Neuronal stem cell (in vitro differentiated cells): ENCODE results near the gene CASP7.

Source experiments
- DNase-seq: peaks from one replicate; pipeline ENCODE4 v3.0.0-alpha.2; 2013; ENCODE audit warnings: low spot score
- H2AFZ ChIP-seq: one replicate; pipeline ENCODE4 v1.6.1; 2013; ENCODE audit warnings: mild to moderate bottlenecking, low read length, inconsistent platforms
- H2AK5ac ChIP-seq: 2 replicates; pipeline ENCODE4 v1.6.1; 2013; ENCODE audit warnings: low read depth, mild to moderate bottlenecking, inconsistent platforms, low read length, moderate library complexity, mixed read lengths
- H2BK120ac ChIP-seq: 2 replicates; pipeline ENCODE4 v1.6.1; 2013; ENCODE audit warnings: low read depth, mild to moderate bottlenecking, inconsistent platforms, low read length, moderate library complexity, mixed read lengths
- H2BK12ac ChIP-seq: one replicate; pipeline ENCODE4 v1.6.1; 2013; ENCODE audit warnings: low read length, inconsistent platforms
- H2BK15ac ChIP-seq: 2 replicates; pipeline ENCODE4 v1.6.1; 2013; ENCODE audit warnings: mild to moderate bottlenecking, low read length, inconsistent platforms, mixed read lengths
- H2BK5ac ChIP-seq: one replicate; pipeline ENCODE4 v1.6.1; 2013; ENCODE audit warnings: inconsistent platforms, mild to moderate bottlenecking, low read length, moderate library complexity
- H3K14ac ChIP-seq: one replicate; pipeline ENCODE4 v1.6.1; 2013; ENCODE audit warnings: low read length, inconsistent platforms
- H3K18ac ChIP-seq: 2 replicates; pipeline ENCODE4 v1.6.1; 2013; ENCODE audit warnings: low read length, inconsistent platforms
- H3K23ac ChIP-seq: 2 replicates; pipeline ENCODE4 v1.6.1; 2013; ENCODE audit warnings: low read depth, mild to moderate bottlenecking, mixed read lengths, low read length, inconsistent platforms; ENCODE audit not compliant: poor library complexity
- H3K27ac ChIP-seq: replicated peaks from 3 replicates; pipeline ENCODE4 v1.5.1; 2013; ENCODE audit warnings: low read length, inconsistent platforms
- H3K27me3 ChIP-seq, 3 experiments: 2 replicates each; pipeline ENCODE4 v1.6.1; 2013; ENCODE audit warnings: low read length in 3 of 3, mild to moderate bottlenecking in 2 of 3, inconsistent platforms in 1 of 3, low read depth in 1 of 3, mixed read lengths in 1 of 3, moderate library complexity in 1 of 3; ENCODE audit not compliant: control insufficient read depth in 3 of 3, insufficient read depth in 3 of 3
- H3K36me3 ChIP-seq, 2 donors: replicated peaks in 1 of 2; 2 replicates each; pipeline ENCODE4 v1.6.1; 2013; ENCODE audit warnings: low read length in 2 of 2; ENCODE audit not compliant: control insufficient read depth in 2 of 2, insufficient read depth in 2 of 2
- H3K4ac ChIP-seq: 2 replicates; pipeline ENCODE4 v1.6.1; 2013; ENCODE audit warnings: inconsistent platforms, mild to moderate bottlenecking, low read length, moderate library complexity
- H3K4me1 ChIP-seq, 2 donors: 1 replicate in 1 of 2; 2 replicates in 1 of 2; pipeline ENCODE4 v1.6.1; 2013; ENCODE audit warnings: low read length in 2 of 2, low read depth in 1 of 2; ENCODE audit not compliant: control insufficient read depth in 2 of 2, insufficient read depth in 1 of 2
- H3K4me2 ChIP-seq: one replicate; pipeline ENCODE4 v1.6.1; 2013; ENCODE audit warnings: mild to moderate bottlenecking, low read length, inconsistent platforms; ENCODE audit not compliant: insufficient read depth, poor library complexity, severe bottlenecking
- H3K4me3 ChIP-seq, 2 donors: 2 replicates each; pipeline ENCODE4 v1.5.1; 2013; ENCODE audit warnings: low read length in 2 of 2, mild to moderate bottlenecking in 2 of 2, inconsistent platforms in 1 of 2, moderate library complexity in 1 of 2
- H3K79me1 ChIP-seq: one replicate; pipeline ENCODE4 v1.6.1; 2013; ENCODE audit warnings: low read depth, mild to moderate bottlenecking, inconsistent platforms, low read length, moderate library complexity
- H3K9ac ChIP-seq: one replicate; pipeline ENCODE4 v1.6.1; 2013; ENCODE audit warnings: mild to moderate bottlenecking, low read depth, low read length, inconsistent platforms; ENCODE audit not compliant: poor library complexity
- H3K9me3 ChIP-seq, 2 donors: replicated peaks in 1 of 2; 2 replicates each; pipeline versions ENCODE3 to v1.6.1; 2013; ENCODE audit warnings: low read length in 2 of 2, mild to moderate bottlenecking in 2 of 2, inconsistent platforms in 1 of 2, low read depth in 1 of 2, mixed read lengths in 1 of 2, moderate library complexity in 1 of 2; ENCODE audit not compliant: control insufficient read depth in 2 of 2, insufficient read depth in 1 of 2
- H4K8ac ChIP-seq: one replicate; pipeline ENCODE4 v1.6.1; 2013; ENCODE audit warnings: low read depth, mild to moderate bottlenecking, inconsistent platforms, low read length, moderate library complexity
- H4K91ac ChIP-seq: one replicate; pipeline ENCODE4 v1.6.1; 2013; ENCODE audit warnings: low read length, low read depth, mild to moderate bottlenecking, inconsistent platforms; ENCODE audit not compliant: poor library complexity
- WGBS, 2 donors: extraction: QIAGEN DNeasy Blood & Tissue Kit; methylation state at CpG; one replicate each; pipeline ENCODE4 v1.1.7; 2013; ENCODE audit warnings: missing lambda C conversion rate in 2 of 2, mixed read lengths in 1 of 2; ENCODE audit not compliant: insufficient read length in 2 of 2, insufficient replicate concordance in 1 of 2; ENCODE audit errors: extremely low coverage in 2 of 2; 5-methylcytosine and 5-hydroxymethylcytosine counted together

CASP7 gene

GRCh38 chr10:113704637-113705343 is 25.1 kb downstream of the CASP7 start:
- H3K27ac ChIP-seq, result no peak overlapping the region
- H2BK15ac ChIP-seq, result no peak overlapping the region
- no peak overlapping the region for H3K4me2 ChIP-seq
- H3K79me1 ChIP-seq, result no peaks in the 10 kb centered on the region
- peaks cover 9 to 10% of the 10 kb centered on the region in 2 donors for H3K4me1 ChIP-seq
- H3K9ac ChIP-seq, result no peak overlapping the region
- H3K4ac ChIP-seq, result no peak overlapping the region
- no peak overlapping the region for H2BK12ac ChIP-seq
- no peak overlapping the region for H3K23ac ChIP-seq
- H2AK5ac ChIP-seq, result no peak overlapping the region
- no peak overlapping the region for H3K18ac ChIP-seq
- H4K91ac ChIP-seq, result no peak overlapping the region
- H2BK120ac ChIP-seq, result no peak overlapping the region
- H3K27me3 ChIP-seq, result no peaks in the 10 kb centered on the region
- H3K4me3 ChIP-seq, result no peak overlapping the region
- DNase-seq, result peak; percentile 30
- WGBS, 2 donors, result no CpG with 5 or more reads among the region's 6 CpGs
- no peak overlapping the region for H3K14ac ChIP-seq
- no peak overlapping the region for H2BK5ac ChIP-seq
- H2AFZ ChIP-seq, result no peak overlapping the region
- H3K36me3 ChIP-seq, result peaks cover 0 to 8% of the 10 kb centered on the region in 2 donors
- no peak overlapping the region for H4K8ac ChIP-seq
- no peaks in the 10 kb centered on the region for H3K9me3 ChIP-seq

GRCh38 chr10:113705344-113705652 is 25.6 kb downstream of the CASP7 start:
- no peaks in the 10 kb centered on the region for H3K27me3 ChIP-seq
- no peak overlapping the region for H2AK5ac ChIP-seq
- H3K4me1 ChIP-seq, result peaks cover 9 to 13% of the 10 kb centered on the region in 2 donors
- H2BK15ac ChIP-seq, result no peak overlapping the region
- H3K23ac ChIP-seq, result no peak overlapping the region
- no peak overlapping the region for H2AFZ ChIP-seq
- H3K18ac ChIP-seq, result no peak overlapping the region
- H2BK12ac ChIP-seq, result no peak overlapping the region
- H3K9me3 ChIP-seq, result no peaks in the 10 kb centered on the region
- no peak overlapping the region for H4K91ac ChIP-seq
- H3K4ac ChIP-seq, result no peak overlapping the region
- H4K8ac ChIP-seq, result no peak overlapping the region
- no peaks in the 10 kb centered on the region for H3K79me1 ChIP-seq
- no peak for DNase-seq
- H2BK120ac ChIP-seq, result no peak overlapping the region
- peaks cover 0 to 7% of the 10 kb centered on the region in 2 donors for H3K36me3 ChIP-seq
- H3K14ac ChIP-seq, result no peak overlapping the region
- no peak overlapping the region for H3K4me3 ChIP-seq
- no peak overlapping the region for H3K9ac ChIP-seq
- no peak overlapping the region for H3K4me2 ChIP-seq
- H3K27ac ChIP-seq, result no peak overlapping the region
- H2BK5ac ChIP-seq, result no peak overlapping the region

- Histone ChIP-seq H4K91ac (no peak overlapping the region), H3K14ac (no peak overlapping the region), H3K4me1 (peaks cover 19 to 22% of the 10 kb centered on the region in 2 donors), H2BK12ac (no peak overlapping the region), H3K79me1 (no peaks in the 10 kb centered on the region), H3K27ac (no peak overlapping the region), H3K36me3 (no peaks in the 10 kb centered on the region), H2BK5ac (no peak overlapping the region), H3K4me3 (no peak overlapping the region), H2BK120ac (no peak overlapping the region), H4K8ac (no peak overlapping the region), H3K18ac (no peak overlapping the region), H3K4ac (no peak overlapping the region), H3K4me2 (no peak overlapping the region), H2AFZ (no peak overlapping the region), H3K9ac (no peak overlapping the region), H3K23ac (no peak overlapping the region), H2BK15ac (no peak overlapping the region), H2AK5ac (no peak overlapping the region), H3K27me3 (no peaks in the 10 kb centered on the region), H3K9me3 (no peaks in the 10 kb centered on the region)
- DNase-seq, result no peak
- no CpG with 5 or more reads among the region's 5 CpGs for WGBS, 2 donors
These were observed 26.9 kb downstream of the CASP7 start for GRCh38 chr10:113706623-113707022.

- H2BK5ac ChIP-seq, result no peak overlapping the region
- no peak overlapping the region for H3K18ac ChIP-seq
- no peak overlapping the region for H4K8ac ChIP-seq
- no peak overlapping the region for H3K27ac ChIP-seq
- H3K9ac ChIP-seq, result no peak overlapping the region
- H3K23ac ChIP-seq, result no peak overlapping the region
- H3K4me3 ChIP-seq, result no peak overlapping the region
- no peaks in the 10 kb centered on the region for H3K9me3 ChIP-seq
- no peaks in the 10 kb centered on the region for H3K27me3 ChIP-seq
- no CpG with 5 or more reads among the region's 6 CpGs for WGBS, 2 donors
- peaks cover 22 to 24% of the 10 kb centered on the region in 2 donors for H3K4me1 ChIP-seq
- no peak overlapping the region for H2BK15ac ChIP-seq
- no peak overlapping the region for H3K4ac ChIP-seq
- no peak for DNase-seq
- no peaks in the 10 kb centered on the region for H3K36me3 ChIP-seq
- no peak overlapping the region for H2BK120ac ChIP-seq
- H3K79me1 ChIP-seq, result no peaks in the 10 kb centered on the region
- no peak overlapping the region for H4K91ac ChIP-seq
- H2AK5ac ChIP-seq, result no peak overlapping the region
- no peak overlapping the region for H3K14ac ChIP-seq
- peak overlapping the region; percentile 66 for H2AFZ ChIP-seq
- H2BK12ac ChIP-seq, result no peak overlapping the region
- no peak overlapping the region for H3K4me2 ChIP-seq
These were observed 28.9 kb downstream of the CASP7 start for GRCh38 chr10:113708640-113709039.
